ENCODE measurements around the gene UGT1A9.
"Not testable (repeated sequence)": the region's sequence is repeated elsewhere in the genome, so short reads cannot be mapped to it uniquely, and the experiment has no call there.

Gene UGT1A9

GRCh38 chr2:233650981-233651380 is 20.7 kb upstream of the UGT1A9 start:
- peaks cover 0 to 5% (median under 1%) of the 10 kb centered on the region in 5 experiments for H3K9me3 ChIP-seq (ENCODE audit: control extremely low read depth in 1 of 5, control insufficient read depth in 4 of 5, insufficient read depth in 2 of 5, low read depth in 1 of 5, low read length in 4 of 5)
- no peaks in the 10 kb centered on the region for H3K36me3 ChIP-seq (ENCODE audit: control insufficient read depth in 4 of 4, insufficient read depth in 4 of 4, low read length in 3 of 4)
- H3K27ac ChIP-seq (ENCODE audit: insufficient read depth in 1 of 2, low read depth in 1 of 2, low read length in 2 of 2, poor library complexity in 1 of 2, severe bottlenecking in 2 of 2) = no peak overlapping the region
- H3K4me1 ChIP-seq (ENCODE audit: control extremely low read depth in 1 of 4, control insufficient read depth in 4 of 4, insufficient read depth in 4 of 4, low read length in 3 of 4) = no peaks in the 10 kb centered on the region
- ChIA-PET CTCF (no interaction called here), POLR2A (no interaction called here)
- DNase-seq = no peak
- no peak overlapping the region for H3K4me3 ChIP-seq (ENCODE audit: control insufficient read depth in 1 of 7, extremely low read depth in 1 of 7, insufficient read depth in 4 of 7, low read depth in 2 of 7, low read length in 6 of 7)
- no peaks in the 10 kb centered on the region for H3K27me3 ChIP-seq (replicated peaks in 2 of 5; ENCODE audit: control insufficient read depth in 4 of 5, insufficient read depth in 5 of 5, low read length in 4 of 5)
- WGBS (ENCODE audit: insufficient coverage) = 79% methylated on average over 2 of the region's 4 CpGs

DNA sequence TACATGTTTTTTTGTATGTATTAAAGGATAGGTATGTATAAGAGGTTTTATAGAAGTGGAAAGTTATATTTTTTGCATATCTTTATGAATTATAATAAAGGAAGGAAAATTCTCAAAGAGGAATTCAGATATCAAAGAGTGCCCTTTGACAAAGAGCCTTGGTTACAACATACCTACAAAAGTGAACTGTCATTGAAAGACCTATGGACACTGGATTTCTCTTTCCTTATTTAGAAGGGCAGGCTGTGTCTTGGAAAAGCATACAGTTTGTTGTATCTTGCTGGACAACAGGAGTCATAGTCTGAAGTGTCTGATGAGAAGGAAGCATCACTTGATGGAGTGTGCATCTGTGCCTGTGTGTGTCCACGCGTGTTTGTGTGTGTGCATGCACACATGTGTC is 20.3 kb upstream of the UGT1A9 start:
- peaks cover 0 to 3% (median 0%) of the 10 kb centered on the region in 5 experiments for H3K9me3 ChIP-seq (ENCODE audit: control extremely low read depth in 1 of 5, control insufficient read depth in 4 of 5, insufficient read depth in 2 of 5, low read depth in 1 of 5, low read length in 4 of 5)
- no peak overlapping the region for H3K27ac ChIP-seq (ENCODE audit: insufficient read depth in 1 of 2, low read depth in 1 of 2, low read length in 2 of 2, poor library complexity in 1 of 2, severe bottlenecking in 2 of 2)
- no peak overlapping the region for H3K4me3 ChIP-seq (ENCODE audit: control insufficient read depth in 1 of 7, extremely low read depth in 1 of 7, insufficient read depth in 4 of 7, low read depth in 2 of 7, low read length in 6 of 7)
- no peaks in the 10 kb centered on the region for H3K27me3 ChIP-seq (replicated peaks in 2 of 5; ENCODE audit: control insufficient read depth in 4 of 5, insufficient read depth in 5 of 5, low read length in 4 of 5)
- ChIA-PET CTCF (no interaction called here), POLR2A (no interaction called here)
- no peaks in the 10 kb centered on the region for H3K4me1 ChIP-seq (ENCODE audit: control extremely low read depth in 1 of 4, control insufficient read depth in 4 of 4, insufficient read depth in 4 of 4, low read length in 3 of 4)
- 100% methylated on average over 2 of the region's 2 CpGs for WGBS (ENCODE audit: insufficient coverage)
- DNase-seq = no peak
- H3K36me3 ChIP-seq (ENCODE audit: control insufficient read depth in 4 of 4, insufficient read depth in 4 of 4, low read length in 3 of 4) = no peaks in the 10 kb centered on the region

- H3K36me3 ChIP-seq (ENCODE audit: control insufficient read depth in 4 of 4, insufficient read depth in 4 of 4, low read length in 3 of 4) = no peaks in the 10 kb centered on the region
- no peak for DNase-seq
- POLR2A ChIA-PET = no interaction called here
These were observed 17.2 kb upstream of the UGT1A9 start for GRCh38 chr2:233654501-233654900.

DNA sequence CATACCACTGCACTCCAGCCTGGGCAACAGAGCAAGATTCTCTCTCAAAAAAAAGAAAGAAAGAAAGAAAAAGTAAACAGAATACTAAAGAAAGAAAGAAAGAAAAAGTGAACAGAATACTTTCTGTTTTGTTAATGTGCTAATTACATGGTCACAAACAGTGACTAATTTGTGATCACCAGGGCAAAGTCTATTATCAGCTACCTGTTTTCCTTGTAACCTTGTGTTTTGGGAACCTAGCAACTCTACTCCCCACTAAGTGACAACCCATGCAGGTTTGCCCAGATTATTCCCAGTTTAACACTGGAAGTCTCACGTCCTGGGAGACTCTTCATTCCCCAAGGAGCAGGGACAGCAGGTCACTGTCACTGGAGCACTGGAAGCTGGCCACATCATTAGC is 16.7 kb upstream of the UGT1A9 start:
- ChIA-PET POLR2A (no interaction called here), CTCF (no interaction called here)
- WGBS (ENCODE audit: insufficient coverage) = 100% methylated on average over 1 of the region's 1 CpG
- Histone ChIP-seq H3K27ac (ENCODE audit: insufficient read depth in 1 of 2, low read depth in 1 of 2, low read length in 2 of 2, poor library complexity in 1 of 2, severe bottlenecking in 2 of 2) (no peak overlapping the region), H3K36me3 (ENCODE audit: control insufficient read depth in 4 of 4, insufficient read depth in 4 of 4, low read length in 3 of 4) (no peaks in the 10 kb centered on the region), H3K4me3 (ENCODE audit: control insufficient read depth in 1 of 7, extremely low read depth in 1 of 7, insufficient read depth in 4 of 7, low read depth in 2 of 7, low read length in 6 of 7) (no peak overlapping the region), H3K9me3 (ENCODE audit: control extremely low read depth in 1 of 5, control insufficient read depth in 4 of 5, insufficient read depth in 2 of 5, low read depth in 1 of 5, low read length in 4 of 5) (peaks cover 0 to 2% (median 0%) of the 10 kb centered on the region in 5 experiments), H3K27me3 (replicated peaks in 2 of 5; ENCODE audit: control insufficient read depth in 4 of 5, insufficient read depth in 5 of 5, low read length in 4 of 5) (peaks cover 0 to 2% (median 0%) of the 10 kb centered on the region in 5 experiments), H3K4me1 (ENCODE audit: control extremely low read depth in 1 of 4, control insufficient read depth in 4 of 4, insufficient read depth in 4 of 4, low read length in 3 of 4) (no peaks in the 10 kb centered on the region)
- no peak for DNase-seq

More at GRCh38 chr2:233654501-233654900, 17.2 kb upstream of the UGT1A9 start:
- WGBS (ENCODE audit: insufficient coverage) = 77% methylated on average over 5 of the region's 6 CpGs
- Histone ChIP-seq H3K27me3 (replicated peaks in 2 of 5; ENCODE audit: control insufficient read depth in 4 of 5, insufficient read depth in 5 of 5, low read length in 4 of 5) (peaks cover 0 to 2% (median 0%) of the 10 kb centered on the region in 5 experiments), H3K4me3 (ENCODE audit: control insufficient read depth in 1 of 7, extremely low read depth in 1 of 7, insufficient read depth in 4 of 7, low read depth in 2 of 7, low read length in 6 of 7) (no peak overlapping the region), H3K27ac (ENCODE audit: insufficient read depth in 1 of 2, low read depth in 1 of 2, low read length in 2 of 2, poor library complexity in 1 of 2, severe bottlenecking in 2 of 2) (no peak overlapping the region), H3K4me1 (ENCODE audit: control extremely low read depth in 1 of 4, control insufficient read depth in 4 of 4, insufficient read depth in 4 of 4, low read length in 3 of 4) (no peaks in the 10 kb centered on the region), H3K9me3 (ENCODE audit: control extremely low read depth in 1 of 5, control insufficient read depth in 4 of 5, insufficient read depth in 2 of 5, low read depth in 1 of 5, low read length in 4 of 5) (no peaks in the 10 kb centered on the region)
- CTCF ChIA-PET = no interaction called here

DNA sequence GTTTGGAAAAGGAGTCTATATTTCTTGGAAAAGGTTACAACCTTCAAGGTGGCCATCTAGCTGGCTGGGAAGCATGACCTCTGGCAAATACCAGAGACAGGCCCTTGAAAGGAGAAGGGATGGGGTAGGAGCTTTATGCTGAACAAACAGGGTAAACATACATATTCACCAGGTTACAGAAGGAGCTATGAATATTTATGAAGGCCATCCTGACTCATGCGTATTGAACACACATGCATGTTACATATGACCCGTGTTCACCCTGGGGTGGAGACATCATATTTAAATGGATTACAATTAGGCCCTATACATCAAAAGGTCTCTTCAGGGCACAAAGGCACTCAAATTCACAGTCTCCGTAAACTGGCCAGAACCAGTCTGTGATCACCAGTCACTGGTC is 15.8 kb upstream of the UGT1A9 start:
- H3K36me3 ChIP-seq (ENCODE audit: control insufficient read depth in 4 of 4, insufficient read depth in 4 of 4, low read length in 3 of 4); H3K4me3 ChIP-seq (ENCODE audit: control insufficient read depth in 1 of 7, extremely low read depth in 1 of 7, insufficient read depth in 4 of 7, low read depth in 2 of 7, low read length in 6 of 7); H3K27ac ChIP-seq (ENCODE audit: insufficient read depth in 1 of 2, low read depth in 1 of 2, low read length in 2 of 2, poor library complexity in 1 of 2, severe bottlenecking in 2 of 2); H3K9me3 ChIP-seq (ENCODE audit: control extremely low read depth in 1 of 5, control insufficient read depth in 4 of 5, insufficient read depth in 2 of 5, low read depth in 1 of 5, low read length in 4 of 5); POLR2A ChIA-PET; H3K27me3 ChIP-seq (replicated peaks in 2 of 5; ENCODE audit: control insufficient read depth in 4 of 5, insufficient read depth in 5 of 5, low read length in 4 of 5); DNase-seq; H3K4me1 ChIP-seq (ENCODE audit: control extremely low read depth in 1 of 4, control insufficient read depth in 4 of 4, insufficient read depth in 4 of 4, low read length in 3 of 4); CTCF ChIA-PET: not testable (repeated sequence)
- 90% methylated on average over 1 of the region's 3 CpGs for WGBS (ENCODE audit: insufficient coverage)

- Histone ChIP-seq H3K9me3 (ENCODE audit: control extremely low read depth in 1 of 5, control insufficient read depth in 4 of 5, insufficient read depth in 2 of 5, low read depth in 1 of 5, low read length in 4 of 5) (peaks cover 0 to 5% (median 0%) of the 10 kb centered on the region in 5 experiments), H3K4me1 (ENCODE audit: control extremely low read depth in 1 of 4, control insufficient read depth in 4 of 4, insufficient read depth in 4 of 4, low read length in 3 of 4) (no peaks in the 10 kb centered on the region), H3K27ac (ENCODE audit: insufficient read depth in 1 of 2, low read depth in 1 of 2, low read length in 2 of 2, poor library complexity in 1 of 2, severe bottlenecking in 2 of 2) (no peak overlapping the region), H3K4me3 (ENCODE audit: control insufficient read depth in 1 of 7, extremely low read depth in 1 of 7, insufficient read depth in 4 of 7, low read depth in 2 of 7, low read length in 6 of 7) (no peak overlapping the region), H3K27me3 (replicated peaks in 2 of 5; ENCODE audit: control insufficient read depth in 4 of 5, insufficient read depth in 5 of 5, low read length in 4 of 5) (peaks cover 0 to 2% (median 0%) of the 10 kb centered on the region in 5 experiments), H3K36me3 (ENCODE audit: control insufficient read depth in 4 of 4, insufficient read depth in 4 of 4, low read length in 3 of 4) (no peaks in the 10 kb centered on the region)
- CTCF ChIA-PET = no interaction called here
- DNase-seq = no peak
- WGBS (ENCODE audit: insufficient coverage) = 83% methylated on average over 6 of the region's 10 CpGs
- POLR2A ChIA-PET = no interaction called here
These were observed 15.3 kb upstream of the UGT1A9 start for GRCh38 chr2:233656443-233656842.

- no peak for DNase-seq
- ChIA-PET CTCF (no interaction called here), POLR2A (no interaction called here)
- Histone ChIP-seq H3K4me3 (ENCODE audit: control insufficient read depth in 1 of 7, extremely low read depth in 1 of 7, insufficient read depth in 4 of 7, low read depth in 2 of 7, low read length in 6 of 7) (no peak overlapping the region), H3K27me3 (replicated peaks in 2 of 5; ENCODE audit: control insufficient read depth in 4 of 5, insufficient read depth in 5 of 5, low read length in 4 of 5) (peaks cover 0 to 2% (median 0%) of the 10 kb centered on the region in 5 experiments), H3K36me3 (ENCODE audit: control insufficient read depth in 4 of 4, insufficient read depth in 4 of 4, low read length in 3 of 4) (no peaks in the 10 kb centered on the region), H3K27ac (ENCODE audit: insufficient read depth in 1 of 2, low read depth in 1 of 2, low read length in 2 of 2, poor library complexity in 1 of 2, severe bottlenecking in 2 of 2) (no peak overlapping the region), H3K4me1 (ENCODE audit: control extremely low read depth in 1 of 4, control insufficient read depth in 4 of 4, insufficient read depth in 4 of 4, low read length in 3 of 4) (no peaks in the 10 kb centered on the region), H3K9me3 (ENCODE audit: control extremely low read depth in 1 of 5, control insufficient read depth in 4 of 5, insufficient read depth in 2 of 5, low read depth in 1 of 5, low read length in 4 of 5) (peaks cover 0 to 6% (median 5%) of the 10 kb centered on the region in 5 experiments)
These were observed 13.1 kb upstream of the UGT1A9 start for GRCh38 chr2:233658610-233659009.

All from common myeloid progenitor, CD34-positive (primary cell).